ENCODE measurements around the gene CSPG4. TPM values are rescaled to one million over a fixed set of nuclear protein-coding genes. Genes with fewer than 3 reads are reported as not detected.

CSPG4 gene
- total RNA-seq, 1 donor from 2014 or later = 7.3 TPM

DNA sequence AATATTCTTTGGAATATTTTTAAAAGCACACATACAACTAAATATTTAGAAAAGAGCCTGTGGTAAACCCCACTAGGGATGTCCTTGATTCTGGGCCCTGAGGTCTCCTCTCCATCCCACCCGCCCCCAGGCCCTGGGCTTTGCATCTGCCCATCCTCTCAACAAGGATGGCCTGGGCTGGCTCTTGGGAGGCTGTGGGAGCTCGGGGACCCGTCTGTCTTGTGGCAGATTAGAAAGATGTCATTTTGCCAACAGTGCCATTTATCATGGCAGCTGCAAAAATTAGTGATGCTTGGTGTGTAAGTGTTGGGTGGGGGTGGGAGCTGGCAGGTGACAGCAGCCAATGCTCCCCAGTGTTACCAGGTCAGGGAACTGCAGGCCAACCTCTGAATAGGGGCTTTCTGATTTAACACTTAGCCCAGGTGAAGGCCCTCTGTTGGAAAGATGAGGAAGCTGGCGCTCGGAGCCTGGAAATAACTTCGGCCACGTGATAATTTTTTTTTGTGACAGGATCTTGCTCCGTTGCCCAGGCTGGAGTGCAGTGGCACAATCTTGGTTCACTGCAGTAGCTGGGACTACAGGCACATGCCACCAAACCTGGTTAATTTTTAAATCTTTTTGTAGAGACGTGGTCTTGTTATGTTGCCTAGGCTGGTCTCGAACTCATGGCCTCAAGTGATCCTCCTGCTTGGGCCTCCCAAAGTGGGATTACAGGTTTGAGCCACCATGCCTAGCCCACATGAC lies 16.9 kb upstream of the CSPG4 start:
- H3K27me3 Mint-ChIP-seq = no peaks in the 10 kb centered on the region
- TF ChIP-seq, protein P1, sequence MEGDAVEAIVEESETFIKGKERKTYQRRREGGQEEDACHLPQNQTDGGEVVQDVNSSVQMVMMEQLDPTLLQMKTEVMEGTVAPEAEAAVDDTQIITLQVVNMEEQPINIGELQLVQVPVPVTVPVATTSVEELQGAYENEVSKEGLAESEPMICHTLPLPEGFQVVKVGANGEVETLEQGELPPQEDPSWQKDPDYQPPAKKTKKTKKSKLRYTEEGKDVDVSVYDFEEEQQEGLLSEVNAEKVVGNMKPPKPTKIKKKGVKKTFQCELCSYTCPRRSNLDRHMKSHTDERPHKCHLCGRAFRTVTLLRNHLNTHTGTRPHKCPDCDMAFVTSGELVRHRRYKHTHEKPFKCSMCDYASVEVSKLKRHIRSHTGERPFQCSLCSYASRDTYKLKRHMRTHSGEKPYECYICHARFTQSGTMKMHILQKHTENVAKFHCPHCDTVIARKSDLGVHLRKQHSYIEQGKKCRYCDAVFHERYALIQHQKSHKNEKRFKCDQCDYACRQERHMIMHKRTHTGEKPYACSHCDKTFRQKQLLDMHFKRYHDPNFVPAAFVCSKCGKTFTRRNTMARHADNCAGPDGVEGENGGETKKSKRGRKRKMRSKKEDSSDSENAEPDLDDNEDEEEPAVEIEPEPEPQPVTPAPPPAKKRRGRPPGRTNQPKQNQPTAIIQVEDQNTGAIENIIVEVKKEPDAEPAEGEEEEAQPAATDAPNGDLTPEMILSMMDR (conservative IDR thresholded peaks at IDR 0.05) = no peak
- DNase-seq (ENCODE audit: extremely low spot score, unreplicated experiment) = no peak
- no peaks in the 10 kb centered on the region for H3K36me3 Mint-ChIP-seq
- no peak overlapping the region for H3K27ac Mint-ChIP-seq
- H3K4me1 Mint-ChIP-seq (ENCODE audit: unreplicated experiment) = peaks cover 26% of the 10 kb centered on the region
- H3K9me3 Mint-ChIP-seq = no peaks in the 10 kb centered on the region
- H3K4me3 Mint-ChIP-seq = no peak overlapping the region

DNA sequence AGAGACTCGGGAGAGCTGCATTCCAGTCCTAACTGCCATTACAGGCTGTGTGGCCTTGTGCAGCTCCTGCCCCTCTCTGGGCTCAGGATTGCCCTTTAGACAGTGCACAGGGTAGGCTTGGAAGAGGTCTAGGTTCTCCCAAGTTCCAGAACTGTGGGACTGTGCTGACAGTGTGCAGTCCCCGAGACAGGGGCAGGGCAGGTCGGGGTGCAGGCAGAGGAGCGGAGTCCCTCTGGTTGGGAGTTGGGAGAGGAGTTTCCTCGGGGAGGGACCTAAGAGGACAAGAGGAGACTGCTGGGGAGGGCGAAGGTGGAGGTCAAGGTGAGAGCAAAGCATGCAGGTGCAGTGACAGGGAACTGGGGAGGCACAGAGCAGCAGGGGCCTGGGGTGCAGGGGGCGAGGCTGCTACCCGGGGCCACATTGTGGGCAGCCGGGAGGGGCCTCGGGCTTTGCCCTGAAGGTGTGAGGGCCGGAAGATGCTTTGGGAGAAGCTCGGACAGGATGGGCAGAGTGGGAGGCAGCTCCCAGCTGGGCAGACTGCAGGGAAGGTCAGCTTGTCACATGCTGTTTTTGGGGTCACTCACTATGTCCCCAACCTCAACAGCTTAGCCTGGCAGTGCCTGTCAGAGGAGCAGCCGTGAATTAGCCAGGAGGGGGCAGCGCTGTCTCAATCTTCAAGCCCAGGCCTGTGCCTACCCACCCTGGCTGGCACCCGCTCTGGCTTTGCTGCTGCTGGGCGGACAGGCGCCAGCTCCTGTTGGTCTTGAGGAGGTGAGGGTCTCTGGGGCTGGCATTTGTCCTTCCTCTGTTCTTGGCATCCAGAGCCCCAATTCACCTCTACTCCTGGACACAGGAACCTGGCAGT lies 15.4 kb upstream of the CSPG4 start:
- Mint-ChIP-seq H3K4me1 (ENCODE audit: unreplicated experiment) (peaks cover 29% of the 10 kb centered on the region), H3K9me3 (no peaks in the 10 kb centered on the region), H3K36me3 (no peaks in the 10 kb centered on the region), H3K27me3 (no peaks in the 10 kb centered on the region), H3K27ac (peak overlapping the region; percentile 72), H3K4me3 (no peak overlapping the region)
- TF ChIP-seq, protein P1 (conservative IDR thresholded peaks at IDR 0.05) = peak; percentile 68
- DNase-seq (ENCODE audit: extremely low spot score, unreplicated experiment) = no peak

DNA sequence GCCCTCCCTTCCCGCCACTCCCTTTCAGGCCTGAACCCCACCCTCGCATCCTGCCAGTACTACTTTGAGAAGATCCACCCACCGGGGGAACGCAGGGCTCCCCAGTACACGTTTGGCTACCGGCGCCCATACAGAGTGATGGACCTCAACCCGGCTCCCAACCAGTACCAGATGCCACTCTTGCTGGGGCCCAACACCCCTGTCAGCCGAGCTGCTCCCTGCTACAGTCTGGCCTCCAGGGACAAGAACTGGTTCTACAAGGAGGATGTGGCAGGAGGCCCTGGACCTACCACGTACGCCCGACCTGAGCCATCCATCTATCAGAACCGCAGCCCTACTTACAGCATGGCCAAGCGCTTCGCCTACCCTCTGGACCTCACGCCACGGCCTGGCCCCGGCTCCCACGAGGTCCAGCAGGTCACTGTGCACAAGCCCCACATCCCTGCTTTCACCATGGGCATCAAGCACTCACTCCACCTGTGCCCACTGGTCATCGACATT lies 14.4 kb upstream of the CSPG4 start:
- TF ChIP-seq, protein P1 (conservative IDR thresholded peaks at IDR 0.05) = no peak
- H3K4me3 Mint-ChIP-seq = no peak overlapping the region
- peak overlapping the region; percentile 72 for H3K27ac Mint-ChIP-seq
- no peak for DNase-seq (ENCODE audit: extremely low spot score, unreplicated experiment)
- H3K4me1 Mint-ChIP-seq (ENCODE audit: unreplicated experiment) = peaks cover 24% of the 10 kb centered on the region
- no peaks in the 10 kb centered on the region for H3K36me3 Mint-ChIP-seq
- H3K27me3 Mint-ChIP-seq = no peaks in the 10 kb centered on the region
- H3K9me3 Mint-ChIP-seq = no peaks in the 10 kb centered on the region

DNA sequence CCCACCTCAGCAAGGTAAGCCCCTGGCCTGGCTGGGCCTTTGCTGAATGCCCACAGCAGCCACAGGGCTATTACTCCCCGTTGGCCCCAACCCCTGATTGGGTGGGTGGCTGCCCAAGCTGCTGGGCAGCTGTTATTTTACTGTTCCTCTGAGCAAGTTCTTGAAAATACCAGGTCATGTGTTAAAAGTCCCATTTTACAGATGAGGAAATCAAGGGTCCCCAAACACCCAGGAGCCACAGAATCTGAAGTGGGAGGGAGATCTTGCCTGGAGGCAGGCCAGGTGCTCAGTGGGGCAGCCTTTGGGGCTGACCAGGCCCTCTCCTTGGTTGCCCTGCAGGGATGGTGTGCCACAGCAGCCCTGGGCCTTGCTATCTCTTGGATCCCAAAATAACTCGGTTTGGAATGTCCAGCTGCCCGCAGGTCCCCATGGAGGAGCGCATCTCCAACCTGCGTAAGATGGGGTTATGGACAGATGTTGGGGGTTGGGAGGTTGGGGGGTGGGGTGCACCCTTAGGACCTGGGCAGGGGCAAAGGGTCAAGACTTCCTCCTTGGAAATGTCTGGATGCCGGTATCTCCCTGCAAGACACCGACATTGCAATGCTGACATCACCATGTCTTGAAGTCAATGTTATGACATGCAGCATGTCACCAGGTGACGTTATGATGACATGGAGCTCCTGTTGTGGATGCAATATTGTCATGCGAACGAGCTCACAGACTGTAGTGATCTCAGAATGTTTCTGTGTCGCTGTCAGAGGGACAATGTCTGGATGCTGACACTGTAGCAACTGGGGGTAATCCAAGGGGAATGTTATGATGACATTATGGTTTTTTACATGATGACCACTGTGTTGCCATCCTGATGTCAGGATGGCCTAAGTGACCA lies 13.3 kb upstream of the CSPG4 start:
- Mint-ChIP-seq H3K4me1 (ENCODE audit: unreplicated experiment) (peaks cover 26% of the 10 kb centered on the region), H3K36me3 (no peaks in the 10 kb centered on the region), H3K27me3 (no peaks in the 10 kb centered on the region), H3K27ac (no peak overlapping the region), H3K9me3 (no peaks in the 10 kb centered on the region), H3K4me3 (no peak overlapping the region)
- no peak for DNase-seq (ENCODE audit: extremely low spot score, unreplicated experiment)
- TF ChIP-seq, protein P1 (conservative IDR thresholded peaks at IDR 0.05) = no peak
